Lower leg skin (tissue), 4 donors: ENCODE data around the gene ABCG1. TPM values are rescaled to one million over a fixed set of nuclear protein-coding genes. Genes with fewer than 3 reads are reported as not detected.
A peak's percentile ranks its signal among the peaks of the same experiment; 100 is the strongest.
"Not testable (repeated sequence)": the region's sequence is repeated elsewhere in the genome, so short reads cannot be mapped to it uniquely, and the experiment has no call there.

ENCODE experiments used
- DNase-seq, 2 donors: peaks; one replicate each; pipeline ENCODE4 v3.0.0-alpha.2; 2019; ENCODE audit warnings: low spot score in 2 of 2
- H3K4me3 ChIP-seq: fragments of 200-600 bp; sonication (generic); 2 replicates; pipeline ENCODE4 v1.5.1; 2017; ENCODE audit warnings: mild to moderate bottlenecking, low read depth; ENCODE audit not compliant: poor library complexity, severe bottlenecking
- CTCF ChIP-seq, 3 donors: fragments of 450-650 bp; IDR thresholded peaks; one replicate each; pipeline ENCODE4 v1.5.1; 2016; ENCODE audit warnings: antibody characterized with exemption in 3 of 3, mild to moderate bottlenecking in 3 of 3, moderate library complexity in 2 of 3
- POLR2A ChIP-seq, 2 donors: fragments of 450-650 bp; IDR thresholded peaks; one replicate each; pipeline ENCODE4 v1.6.1; 2016 to 2017; ENCODE audit warnings: antibody characterized with exemption in 2 of 2, mild to moderate bottlenecking in 1 of 2, moderate library complexity in 1 of 2
- WGBS, 2 donors: methylation state at CpG; one replicate each; pipeline ENCODE4 v1.1.5; 2018; 5-methylcytosine and 5-hydroxymethylcytosine counted together
- intact Hi-C: fragments of 100-400 bp; cut with DNase I; formaldehyde crosslinking; loops from one replicate; pipeline ENCODE4 v1.15.0; 2023; ENCODE audit warnings: low total_unique reads
- total RNA-seq, 4 donors: library from RNA; depleted of rRNA; stranded (reverse); fragments of >200 nt; gene quantifications; one replicate each; pipeline ENCODE4 v1.1.0, GENCODE V29; 2016

The ABCG1 gene
- total RNA-seq, 4 donors from 2014 or later, result 49.4 to 80.2 (median 52.7) TPM

- H3K4me3 ChIP-seq, result no peak overlapping the region
- intact Hi-C loops, result no loop called here
- WGBS, 2 donors, result 84 to 86% methylated on average over 6 of the region's 6 CpGs
- peak in 1 of 2 donors; percentile 43 for DNase-seq
- no peak for TF ChIP-seq POLR2A (IDR thresholded peaks at IDR 0.05)
- TF ChIP-seq CTCF (IDR thresholded peaks at IDR 0.05), result no peak
These were observed 43.7 kb upstream of the ABCG1 start for GRCh38 chr21:42175110-42175710.

- intact Hi-C loops, result no loop called here
- WGBS, 2 donors, result 49 to 50% methylated on average over 3 of the region's 3 CpGs
- DNase-seq, result no peak
- TF ChIP-seq CTCF (IDR thresholded peaks at IDR 0.05), result no peak
- TF ChIP-seq POLR2A (IDR thresholded peaks at IDR 0.05), result no peak
- no peak overlapping the region for H3K4me3 ChIP-seq
These were observed 42.1 kb upstream of the ABCG1 start for GRCh38 chr21:42176859-42177258.

GRCh38 chr21:42179316-42179715 is 39.6 kb upstream of the ABCG1 start:
- intact Hi-C loops, result no loop called here
- no peak for DNase-seq
- TF ChIP-seq POLR2A (IDR thresholded peaks at IDR 0.05) (no peak), CTCF (IDR thresholded peaks at IDR 0.05) (no peak)
- H3K4me3 ChIP-seq, result no peak overlapping the region
- WGBS, 2 donors, result 69 to 71% methylated on average over 3 of the region's 3 CpGs

- DNase-seq, result not testable (repeated sequence)
These were observed 38.9 kb upstream of the ABCG1 start for GRCh38 chr21:42180001-42180400.

GRCh38 chr21:42182713-42183371 is 36.1 kb upstream of the ABCG1 start:
- WGBS, 2 donors, result 86 to 93% methylated on average over 4 of the region's 4 CpGs
- no peak overlapping the region for H3K4me3 ChIP-seq
- no peak for TF ChIP-seq CTCF (IDR thresholded peaks at IDR 0.05)
- TF ChIP-seq POLR2A (IDR thresholded peaks at IDR 0.05), result no peak
- no peak for DNase-seq
- intact Hi-C loops, result no loop called here

More at GRCh38 chr21:42180001-42180400, 38.9 kb upstream of the ABCG1 start:
- intact Hi-C loops, H3K4me3 ChIP-seq: not testable (repeated sequence)
- 89 to 91% methylated on average over 3 of the region's 3 CpGs for WGBS, 2 donors

- DNase-seq, result no peak
- H3K4me3 ChIP-seq, result no peak overlapping the region
- intact Hi-C loops, result no loop called here
- no peak for TF ChIP-seq POLR2A (IDR thresholded peaks at IDR 0.05)
- no peak for TF ChIP-seq CTCF (IDR thresholded peaks at IDR 0.05)
- WGBS, 2 donors, result 91 to 96% methylated on average over 6 of the region's 6 CpGs
These were observed 35.3 kb upstream of the ABCG1 start for GRCh38 chr21:42183374-42184266.
